ENCODE data around the gene FCN1.

DNA sequence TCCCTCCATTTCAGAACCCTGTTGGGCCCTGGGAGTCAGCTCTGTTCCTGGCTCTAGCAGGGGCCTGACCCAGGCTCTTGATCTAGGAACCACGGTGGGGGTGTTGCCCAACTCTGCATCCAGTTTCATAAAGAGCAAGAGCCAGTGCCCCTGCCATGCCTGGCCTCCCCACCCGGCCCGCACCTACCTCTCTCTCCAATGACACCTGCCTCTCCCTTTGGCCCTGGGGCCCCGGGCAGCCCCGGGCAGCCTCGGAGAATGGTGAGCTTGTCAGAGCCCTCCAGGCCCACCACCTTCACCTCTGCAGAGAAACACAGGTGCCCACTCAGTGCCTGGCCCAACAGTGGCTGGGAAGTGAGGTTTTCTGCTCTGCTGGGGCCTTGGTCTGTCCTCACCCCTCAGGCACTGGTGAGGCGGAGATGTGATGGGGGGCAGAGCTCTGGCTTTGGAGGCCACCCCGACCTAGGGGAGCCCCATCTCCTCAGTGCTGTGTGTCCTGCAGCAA is 1.5 kb downstream of the FCN1 start:
- TF ChIP-seq, protein P1, sequence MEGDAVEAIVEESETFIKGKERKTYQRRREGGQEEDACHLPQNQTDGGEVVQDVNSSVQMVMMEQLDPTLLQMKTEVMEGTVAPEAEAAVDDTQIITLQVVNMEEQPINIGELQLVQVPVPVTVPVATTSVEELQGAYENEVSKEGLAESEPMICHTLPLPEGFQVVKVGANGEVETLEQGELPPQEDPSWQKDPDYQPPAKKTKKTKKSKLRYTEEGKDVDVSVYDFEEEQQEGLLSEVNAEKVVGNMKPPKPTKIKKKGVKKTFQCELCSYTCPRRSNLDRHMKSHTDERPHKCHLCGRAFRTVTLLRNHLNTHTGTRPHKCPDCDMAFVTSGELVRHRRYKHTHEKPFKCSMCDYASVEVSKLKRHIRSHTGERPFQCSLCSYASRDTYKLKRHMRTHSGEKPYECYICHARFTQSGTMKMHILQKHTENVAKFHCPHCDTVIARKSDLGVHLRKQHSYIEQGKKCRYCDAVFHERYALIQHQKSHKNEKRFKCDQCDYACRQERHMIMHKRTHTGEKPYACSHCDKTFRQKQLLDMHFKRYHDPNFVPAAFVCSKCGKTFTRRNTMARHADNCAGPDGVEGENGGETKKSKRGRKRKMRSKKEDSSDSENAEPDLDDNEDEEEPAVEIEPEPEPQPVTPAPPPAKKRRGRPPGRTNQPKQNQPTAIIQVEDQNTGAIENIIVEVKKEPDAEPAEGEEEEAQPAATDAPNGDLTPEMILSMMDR (IDR thresholded peaks at IDR 0.05): no peak
- no peak for TF ChIP-seq POLR2A (IDR thresholded peaks at IDR 0.05)

Measured in right lobe of liver (tissue), 4 donors.